LNCaP clone FGC (cell line): Measurements from ENCODE around the gene P2RX2.

Source experiments
- DNase-seq: peaks from one replicate; pipeline ENCODE4 v3.0.0-alpha.2; 2011; ENCODE audit warnings: low read depth
- H3K4me3 ChIP-seq: 2 replicates; pipeline ENCODE4 v1.5.1; 2011; ENCODE audit warnings: mild to moderate bottlenecking, low read depth, low read length, control low read depth
- TF ChIP-seq, protein P1 (sequence below): IDR thresholded peaks from 2 replicates; pipeline ENCODE4 v1.5.1; 2012; ENCODE audit warnings: mild to moderate bottlenecking; ENCODE audit not compliant: control insufficient read depth, insufficient read depth; ENCODE audit errors: extremely low read depth

Gene P2RX2

GRCh38 chr12:132582582-132583410, 35.8 kb upstream of the P2RX2 start:
- no peak for DNase-seq
- H3K4me3 ChIP-seq = no peak overlapping the region
- TF ChIP-seq, protein P1, sequence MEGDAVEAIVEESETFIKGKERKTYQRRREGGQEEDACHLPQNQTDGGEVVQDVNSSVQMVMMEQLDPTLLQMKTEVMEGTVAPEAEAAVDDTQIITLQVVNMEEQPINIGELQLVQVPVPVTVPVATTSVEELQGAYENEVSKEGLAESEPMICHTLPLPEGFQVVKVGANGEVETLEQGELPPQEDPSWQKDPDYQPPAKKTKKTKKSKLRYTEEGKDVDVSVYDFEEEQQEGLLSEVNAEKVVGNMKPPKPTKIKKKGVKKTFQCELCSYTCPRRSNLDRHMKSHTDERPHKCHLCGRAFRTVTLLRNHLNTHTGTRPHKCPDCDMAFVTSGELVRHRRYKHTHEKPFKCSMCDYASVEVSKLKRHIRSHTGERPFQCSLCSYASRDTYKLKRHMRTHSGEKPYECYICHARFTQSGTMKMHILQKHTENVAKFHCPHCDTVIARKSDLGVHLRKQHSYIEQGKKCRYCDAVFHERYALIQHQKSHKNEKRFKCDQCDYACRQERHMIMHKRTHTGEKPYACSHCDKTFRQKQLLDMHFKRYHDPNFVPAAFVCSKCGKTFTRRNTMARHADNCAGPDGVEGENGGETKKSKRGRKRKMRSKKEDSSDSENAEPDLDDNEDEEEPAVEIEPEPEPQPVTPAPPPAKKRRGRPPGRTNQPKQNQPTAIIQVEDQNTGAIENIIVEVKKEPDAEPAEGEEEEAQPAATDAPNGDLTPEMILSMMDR = no peak

- no peak overlapping the region for H3K4me3 ChIP-seq
- TF ChIP-seq, protein P1 = no peak
- DNase-seq = no peak
Observed at GRCh38 chr12:132583411-132583710, 35.2 kb upstream of the P2RX2 start.

DNA sequence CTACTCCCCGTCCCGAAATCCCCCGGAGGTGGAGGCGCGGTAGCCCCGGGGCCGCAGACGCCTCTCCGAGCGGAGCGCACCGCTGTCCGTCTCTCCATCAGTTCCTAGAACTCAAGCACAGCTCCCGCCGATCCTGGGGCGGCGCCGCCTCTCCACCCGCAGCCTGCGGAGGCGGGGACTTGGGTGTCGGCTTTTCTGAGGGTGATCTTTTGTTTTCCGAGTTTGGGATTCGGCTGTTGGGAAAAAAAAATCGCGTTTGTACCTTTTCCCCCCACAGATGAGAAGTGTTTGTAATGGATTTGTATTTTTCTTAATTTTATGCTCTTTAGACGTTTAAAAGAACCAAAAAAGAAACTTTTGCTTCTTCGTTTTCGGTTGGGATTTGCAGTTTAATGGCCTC, 34.8 kb upstream of the P2RX2 start:
- TF ChIP-seq, protein P1 = no peak
- no peak overlapping the region for H3K4me3 ChIP-seq
- DNase-seq = no peak

- no peak for DNase-seq
- TF ChIP-seq, protein P1 = no peak
- no peak overlapping the region for H3K4me3 ChIP-seq
Observed at GRCh38 chr12:132584429-132584828, 34.1 kb upstream of the P2RX2 start.

- TF ChIP-seq, protein P1 = no peak
- no peak for DNase-seq
- H3K4me3 ChIP-seq = no peak overlapping the region
Observed at GRCh38 chr12:132585177-132585576, 33.4 kb upstream of the P2RX2 start.

DNA sequence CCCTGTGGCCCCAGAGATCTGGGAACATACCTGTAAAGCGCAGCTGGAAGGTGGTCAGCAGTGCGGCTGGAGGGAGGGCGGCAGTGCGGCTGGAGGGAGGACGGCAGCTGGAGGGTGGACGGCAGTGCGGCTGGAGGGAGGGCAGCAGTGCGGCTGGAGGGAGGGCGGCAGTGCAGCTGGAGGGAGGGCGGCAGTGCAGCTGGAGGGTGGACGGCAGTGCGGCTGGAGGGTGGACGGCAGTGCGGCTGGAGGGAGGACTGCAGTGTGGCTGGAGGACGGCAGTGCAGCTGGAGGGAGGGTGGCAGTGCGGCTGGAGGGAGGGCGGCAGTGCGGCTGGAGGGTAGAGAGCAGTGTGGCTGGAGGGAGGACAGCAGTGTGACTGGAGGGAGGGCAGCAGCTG, 31.6 kb upstream of the P2RX2 start:
- no peak for DNase-seq
- TF ChIP-seq, protein P1 = no peak
- no peak overlapping the region for H3K4me3 ChIP-seq

DNA sequence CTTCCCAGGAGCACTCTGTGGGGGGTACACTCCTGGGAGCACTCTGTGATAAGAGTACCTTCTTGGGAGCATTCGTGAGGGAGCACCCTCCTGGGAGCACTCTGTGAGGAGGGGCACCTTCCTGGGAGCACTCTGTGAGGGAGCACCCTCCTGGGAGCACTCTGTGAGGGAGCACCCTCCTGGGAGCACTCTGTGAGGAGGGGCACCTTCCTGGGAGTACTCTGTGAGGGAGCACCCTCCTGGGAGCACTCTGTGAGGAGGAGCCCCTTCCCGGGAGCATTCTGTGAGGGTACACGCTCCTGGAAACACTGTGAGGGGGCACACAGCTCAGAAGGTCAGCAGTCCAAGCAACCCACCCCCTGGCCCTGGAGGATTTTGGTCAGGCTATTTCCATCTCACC, 30.8 kb upstream of the P2RX2 start:
- TF ChIP-seq, protein P1 = no peak
- H3K4me3 ChIP-seq = no peak overlapping the region
- no peak for DNase-seq
